CD14-positive monocyte (primary cell): ENCODE data around the gene PRCD. TPM values are rescaled to one million over a fixed set of nuclear protein-coding genes. Genes with fewer than 3 reads are reported as not detected.
"Not testable (repeated sequence)": the region's sequence is repeated elsewhere in the genome, so short reads cannot be mapped to it uniquely, and the experiment has no call there.

Experiments
- DNase-seq, 3 donors: peaks; one replicate each; pipeline ENCODE4 v3.0.0-alpha.2; 2011 to 2022
- H2AFZ ChIP-seq: 2 replicates; pipeline ENCODE4 v1.6.0; 2012; ENCODE audit warnings: mild to moderate bottlenecking, low read depth, low read length, inconsistent platforms; ENCODE audit not compliant: insufficient read depth, poor library complexity, severe bottlenecking
- H3K27ac ChIP-seq, 2 donors: 1 replicate in 1 of 2; 2 replicates in 1 of 2; pipeline ENCODE4 v1.5.1; 2012 to 2013; ENCODE audit warnings: low read length in 2 of 2, control low read depth in 1 of 2, inconsistent platforms in 1 of 2, low read depth in 1 of 2, mild to moderate bottlenecking in 1 of 2
- H3K27me3 ChIP-seq, 2 donors: one replicate each; pipeline versions ENCODE4 v1.6.0 to v1.6.1; 2011 to 2013; ENCODE audit warnings: low read length in 2 of 2; ENCODE audit not compliant: control insufficient read depth in 2 of 2, insufficient read depth in 2 of 2
- H3K36me3 ChIP-seq, 2 donors: replicated peaks in 1 of 2; 1 replicate in 1 of 2; 2 replicates in 1 of 2; pipeline versions ENCODE4 v1.5.1 to v1.6.1; 2012 to 2013; ENCODE audit warnings: low read length in 2 of 2, control low read depth in 1 of 2, inconsistent platforms in 1 of 2, mild to moderate bottlenecking in 1 of 2; ENCODE audit not compliant: insufficient read depth in 2 of 2, control insufficient read depth in 1 of 2
- H3K4me1 ChIP-seq, 2 donors: 1 replicate in 1 of 2; 2 replicates in 1 of 2; pipeline versions ENCODE4 v1.5.1 to v1.6.1; 2012 to 2013; ENCODE audit warnings: low read length in 2 of 2, control low read depth in 1 of 2, inconsistent platforms in 1 of 2, mild to moderate bottlenecking in 1 of 2, moderate library complexity in 1 of 2; ENCODE audit not compliant: insufficient read depth in 2 of 2, control insufficient read depth in 1 of 2
- H3K4me2 ChIP-seq: replicated peaks from 2 replicates; pipeline ENCODE3; 2012; ENCODE audit warnings: low read length, moderate library complexity, mild to moderate bottlenecking; ENCODE audit not compliant: poor library complexity, severe bottlenecking; ENCODE audit errors: extremely low read depth
- H3K4me3 ChIP-seq, 3 experiments: fragments of 200-600 bp in 1 of 3; sonication (generic) in 1 of 3; replicated peaks in 1 of 3; 1 replicate in 2 of 3; 2 replicates in 1 of 3; pipeline ENCODE4 v1.5.1; 2011 to 2013; ENCODE audit warnings: low read length in 3 of 3, mild to moderate bottlenecking in 3 of 3, control low read depth in 2 of 3, low read depth in 2 of 3, inconsistent platforms in 1 of 3, moderate library complexity in 1 of 3
- H3K79me2 ChIP-seq: 2 replicates; pipeline ENCODE4 v1.6.0; 2012; ENCODE audit warnings: mild to moderate bottlenecking, control low read depth, inconsistent platforms, low read length, moderate library complexity; ENCODE audit not compliant: insufficient read depth
- H3K9ac ChIP-seq: 2 replicates; pipeline ENCODE4 v1.6.0; 2017; ENCODE audit warnings: low read length, mild to moderate bottlenecking; ENCODE audit not compliant: insufficient read depth, poor library complexity, severe bottlenecking
- H3K9me3 ChIP-seq, 2 donors: replicated peaks in 1 of 2; 1 replicate in 1 of 2; 2 replicates in 1 of 2; pipeline versions ENCODE4 v1.5.1 to v1.6.1; 2012 to 2013; ENCODE audit warnings: low read length in 2 of 2, control low read depth in 1 of 2; ENCODE audit not compliant: control insufficient read depth in 1 of 2, insufficient read depth in 1 of 2
- H4K20me1 ChIP-seq: 2 replicates; pipeline ENCODE4 v1.6.0; 2012; ENCODE audit warnings: mild to moderate bottlenecking, low read length, control low read depth, moderate library complexity; ENCODE audit not compliant: insufficient read depth
- H3K27ac Mint-ChIP-seq, 7 donors: one replicate each; pipeline ENCODE4 v1.8.0; 2020; ENCODE audit warnings: mild to moderate bottlenecking in 7 of 7, mixed read lengths in 7 of 7, moderate library complexity in 6 of 7, inconsistent platforms in 2 of 7
- H3K27me3 Mint-ChIP-seq, 3 donors: one replicate each; pipeline ENCODE4 v1.8.0; 2021 to 2022; ENCODE audit warnings: low read depth in 3 of 3, mild to moderate bottlenecking in 3 of 3, mixed read lengths in 3 of 3, moderate library complexity in 3 of 3, inconsistent platforms in 1 of 3
- H3K36me3 Mint-ChIP-seq, 2 donors: one replicate each; pipeline ENCODE4 v1.8.0; 2020; ENCODE audit warnings: mixed read lengths in 2 of 2, inconsistent platforms in 1 of 2, mild to moderate bottlenecking in 1 of 2
- H3K4me1 Mint-ChIP-seq: one replicate; pipeline ENCODE4 v1.8.0; 2020; ENCODE audit warnings: mild to moderate bottlenecking, mixed read lengths
- H3K4me3 Mint-ChIP-seq, 2 donors: one replicate each; pipeline ENCODE4 v1.8.0; 2020; ENCODE audit warnings: mild to moderate bottlenecking in 2 of 2, mixed read lengths in 2 of 2, moderate library complexity in 1 of 2
- H3K9me3 Mint-ChIP-seq, 7 donors: one replicate each; pipeline ENCODE4 v1.8.0; 2020 to 2022; ENCODE audit warnings: mixed read lengths in 7 of 7, mild to moderate bottlenecking in 6 of 7, moderate library complexity in 6 of 7, inconsistent platforms in 2 of 7
- WGBS: methylation state at CpG from one replicate; pipeline ENCODE4 v1.1.5; 2013; ENCODE audit warnings: missing lambda C conversion rate; ENCODE audit not compliant: insufficient coverage; 5-methylcytosine and 5-hydroxymethylcytosine counted together
- intact Hi-C, 2 donors: fragments of 100-400 bp; cut with micrococcal nuclease; formaldehyde crosslinking; loops; one replicate each; pipeline versions ENCODE4 v1.15.0 to v1.15.1; 2023
- polyA plus RNA-seq, 3 donors: library from polyadenylated mRNA; depleted of rRNA in 1 of 3; unstranded in 2 of 3; stranded (reverse) in 1 of 3; fragments of 300-500 nt in 2 of 3; fragments of >200 nt in 1 of 3; fragmentation: Illumina TruSeq in 2 of 3; gene quantifications; 1 replicate in 2 of 3; 2 replicates in 1 of 3; pipeline ENCODE4 v1.2.3, GENCODE V29; 2012 to 2021
- TF ChIP-seq, protein P1 (sequence below): fragments of 200-600 bp; IDR thresholded peaks from one replicate; pipeline ENCODE4 v1.8.0; 2022; ENCODE audit warnings: antibody characterized with exemption, mild to moderate bottlenecking

PRCD gene
- polyA plus RNA-seq, 3 donors: not detected

DNA sequence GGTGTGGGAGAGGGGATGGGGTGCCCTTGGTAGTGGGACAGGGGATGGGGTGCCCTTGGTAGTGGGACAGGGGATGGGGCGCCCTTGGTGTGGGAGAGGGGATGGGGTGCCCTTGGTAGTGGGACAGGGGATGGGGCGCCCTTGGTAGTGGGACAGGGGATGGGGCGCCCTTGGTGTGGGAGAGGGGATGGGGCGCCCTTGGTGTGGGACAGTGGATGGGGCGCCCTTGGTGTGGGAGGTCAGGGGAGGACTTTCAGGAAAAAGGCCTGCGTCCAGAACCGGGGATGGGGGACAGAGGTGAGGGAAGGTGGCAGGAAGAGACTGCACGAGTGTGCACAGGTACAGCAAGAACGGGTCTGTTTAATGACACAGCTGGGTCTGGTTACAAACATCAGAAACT, 12.8 kb upstream of the PRCD start:
- Mint-ChIP-seq H3K4me3 (peak overlapping the region in 1 of 2 donors; percentile 82), H3K4me1 (peaks cover 24% of the 10 kb centered on the region), H3K27me3 (peaks cover 19 to 37% (median 27%) of the 10 kb centered on the region in 3 donors), H3K27ac (peak overlapping the region in 2 of 7 donors; percentile 9 to 28)
- not testable (repeated sequence) for DNase-seq, H2AFZ ChIP-seq, H3K36me3 ChIP-seq, H3K9me3 Mint-ChIP-seq, H4K20me1 ChIP-seq, H3K79me2 ChIP-seq, H3K9ac ChIP-seq, H3K27ac ChIP-seq, H3K4me3 ChIP-seq, H3K4me2 ChIP-seq, H3K36me3 Mint-ChIP-seq, H3K9me3 ChIP-seq
- intact Hi-C loops: loop anchor here in 1 of 2 donors (10.0 kb wide), 1 partner anchor 178 kb away; no protein-coding TSS in a partner anchor
- Histone ChIP-seq H3K27me3 (peaks cover 0 to 27% of the 10 kb centered on the region in 2 donors), H3K4me1 (peaks cover 4 to 24% of the 10 kb centered on the region in 2 donors)
- 69% methylated on average over 7 of the region's 9 CpGs for WGBS

DNA sequence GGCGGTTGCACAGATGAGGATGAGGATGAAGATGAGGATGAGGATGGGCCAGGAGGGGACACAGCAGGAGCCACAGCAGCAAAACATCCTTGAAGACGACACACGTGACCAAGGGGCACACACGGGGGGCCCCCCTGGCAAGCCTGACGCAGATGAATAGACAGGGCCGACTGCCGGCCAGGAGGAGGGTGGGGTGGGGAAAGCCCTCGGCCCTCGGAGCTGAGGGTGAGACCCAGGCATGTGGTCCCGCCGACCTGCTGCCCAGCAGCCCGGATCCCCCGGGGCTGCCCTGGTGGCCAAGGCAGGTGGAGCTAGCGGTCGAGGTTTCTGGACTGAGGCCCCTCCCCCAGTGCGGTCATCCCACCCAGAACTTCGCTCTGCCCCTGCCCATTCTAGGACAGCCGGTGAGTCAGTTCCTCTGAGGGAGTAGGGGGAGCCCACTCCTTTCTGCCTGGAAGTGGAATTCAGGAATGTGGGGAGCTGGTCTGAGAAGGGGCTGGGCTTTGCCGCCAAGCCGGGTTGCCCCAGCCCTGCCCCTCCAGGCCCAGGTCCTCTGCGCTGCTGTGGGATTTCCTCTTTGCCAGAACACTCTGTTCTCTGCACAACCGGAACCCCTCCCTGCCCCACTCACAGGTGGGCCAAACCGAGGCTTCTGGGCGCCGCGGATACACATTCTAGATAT, 12.3 kb upstream of the PRCD start:
- Histone ChIP-seq H3K4me1 (peaks cover 4 to 24% of the 10 kb centered on the region in 2 donors), H3K4me2 (no peak overlapping the region), H3K9me3 (no peaks in the 10 kb centered on the region), H3K36me3 (no peaks in the 10 kb centered on the region), H2AFZ (no peak overlapping the region), H3K4me3 (no peak overlapping the region), H4K20me1 (no peaks in the 10 kb centered on the region), H3K27me3 (peaks cover 0 to 27% of the 10 kb centered on the region in 2 donors), H3K27ac (no peak overlapping the region), H3K79me2 (no peaks in the 10 kb centered on the region), H3K9ac (no peak overlapping the region)
- peak in 1 of 3 donors; percentile 56 for DNase-seq
- peaks cover 0 to 3% (median 0%) of the 10 kb centered on the region in 7 donors for H3K9me3 Mint-ChIP-seq
- intact Hi-C loops: loop anchor here in 1 of 2 donors (10.0 kb wide), 1 partner anchor 177 kb away; no protein-coding TSS in a partner anchor
- H3K4me1 Mint-ChIP-seq: peaks cover 24% of the 10 kb centered on the region
- peak overlapping the region in 1 of 7 donors; percentile 9 for H3K27ac Mint-ChIP-seq
- peak overlapping the region in 1 of 2 donors; percentile 82 for H3K4me3 Mint-ChIP-seq
- peaks cover 20 to 37% (median 28%) of the 10 kb centered on the region in 3 donors for H3K27me3 Mint-ChIP-seq
- TF ChIP-seq, protein P1, sequence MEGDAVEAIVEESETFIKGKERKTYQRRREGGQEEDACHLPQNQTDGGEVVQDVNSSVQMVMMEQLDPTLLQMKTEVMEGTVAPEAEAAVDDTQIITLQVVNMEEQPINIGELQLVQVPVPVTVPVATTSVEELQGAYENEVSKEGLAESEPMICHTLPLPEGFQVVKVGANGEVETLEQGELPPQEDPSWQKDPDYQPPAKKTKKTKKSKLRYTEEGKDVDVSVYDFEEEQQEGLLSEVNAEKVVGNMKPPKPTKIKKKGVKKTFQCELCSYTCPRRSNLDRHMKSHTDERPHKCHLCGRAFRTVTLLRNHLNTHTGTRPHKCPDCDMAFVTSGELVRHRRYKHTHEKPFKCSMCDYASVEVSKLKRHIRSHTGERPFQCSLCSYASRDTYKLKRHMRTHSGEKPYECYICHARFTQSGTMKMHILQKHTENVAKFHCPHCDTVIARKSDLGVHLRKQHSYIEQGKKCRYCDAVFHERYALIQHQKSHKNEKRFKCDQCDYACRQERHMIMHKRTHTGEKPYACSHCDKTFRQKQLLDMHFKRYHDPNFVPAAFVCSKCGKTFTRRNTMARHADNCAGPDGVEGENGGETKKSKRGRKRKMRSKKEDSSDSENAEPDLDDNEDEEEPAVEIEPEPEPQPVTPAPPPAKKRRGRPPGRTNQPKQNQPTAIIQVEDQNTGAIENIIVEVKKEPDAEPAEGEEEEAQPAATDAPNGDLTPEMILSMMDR: no peak
- WGBS: 24% methylated on average over 12 of the region's 26 CpGs
- H3K36me3 Mint-ChIP-seq: no peaks in the 10 kb centered on the region
